Epithelial cell of proximal tubule (primary cell): ENCODE measurements around the gene EPO. TPM values are rescaled to one million over a fixed set of nuclear protein-coding genes. Genes with fewer than 3 reads are reported as not detected.
"Not testable (repeated sequence)": the region's sequence is repeated elsewhere in the genome, so short reads cannot be mapped to it uniquely, and the experiment has no call there.

Experiments
- DNase-seq: peaks from one replicate; pipeline ENCODE4 v3.0.0-alpha.2; 2011; ENCODE audit warnings: low read depth
- H3K4me3 ChIP-seq: 2 replicates; pipeline ENCODE4 v1.5.1; 2011; ENCODE audit warnings: low read depth, mild to moderate bottlenecking, low read length
- total RNA-seq: library from RNA; depleted of rRNA; stranded (reverse); fragments of >200 nt; gene quantifications from 2 replicates; pipeline ENCODE4 v1.2.3, GENCODE V29; 2015
- TF ChIP-seq, protein P1 (sequence below): conservative IDR thresholded peaks from 2 replicates; pipeline ENCODE4 v1.5.1; 2012; ENCODE audit warnings: low read depth, mild to moderate bottlenecking, low read length

The EPO gene
- total RNA-seq, 1 donor from 2014 or later: not detected

DNA sequence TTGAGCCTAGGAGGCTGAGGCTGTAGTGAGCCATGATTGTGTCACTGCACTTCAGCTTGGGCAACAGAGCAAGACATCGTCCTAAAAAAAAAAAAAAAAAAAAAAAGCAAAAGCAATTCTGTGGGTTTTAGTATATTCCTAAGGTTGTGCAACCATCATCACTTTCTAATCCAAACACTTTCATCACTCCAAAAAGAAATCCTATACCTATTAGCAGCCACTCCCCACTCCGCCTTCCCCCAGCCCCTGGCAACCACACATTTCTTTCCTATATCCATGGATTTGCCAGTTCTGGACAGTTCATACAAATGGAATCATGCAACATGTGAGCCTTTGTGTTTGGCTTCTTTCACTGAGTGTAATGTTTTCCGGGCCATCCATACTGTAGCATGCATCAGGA is 33.5 kb downstream of the EPO start:
- no peak for DNase-seq
- no peak overlapping the region for H3K4me3 ChIP-seq
- TF ChIP-seq, protein P1, sequence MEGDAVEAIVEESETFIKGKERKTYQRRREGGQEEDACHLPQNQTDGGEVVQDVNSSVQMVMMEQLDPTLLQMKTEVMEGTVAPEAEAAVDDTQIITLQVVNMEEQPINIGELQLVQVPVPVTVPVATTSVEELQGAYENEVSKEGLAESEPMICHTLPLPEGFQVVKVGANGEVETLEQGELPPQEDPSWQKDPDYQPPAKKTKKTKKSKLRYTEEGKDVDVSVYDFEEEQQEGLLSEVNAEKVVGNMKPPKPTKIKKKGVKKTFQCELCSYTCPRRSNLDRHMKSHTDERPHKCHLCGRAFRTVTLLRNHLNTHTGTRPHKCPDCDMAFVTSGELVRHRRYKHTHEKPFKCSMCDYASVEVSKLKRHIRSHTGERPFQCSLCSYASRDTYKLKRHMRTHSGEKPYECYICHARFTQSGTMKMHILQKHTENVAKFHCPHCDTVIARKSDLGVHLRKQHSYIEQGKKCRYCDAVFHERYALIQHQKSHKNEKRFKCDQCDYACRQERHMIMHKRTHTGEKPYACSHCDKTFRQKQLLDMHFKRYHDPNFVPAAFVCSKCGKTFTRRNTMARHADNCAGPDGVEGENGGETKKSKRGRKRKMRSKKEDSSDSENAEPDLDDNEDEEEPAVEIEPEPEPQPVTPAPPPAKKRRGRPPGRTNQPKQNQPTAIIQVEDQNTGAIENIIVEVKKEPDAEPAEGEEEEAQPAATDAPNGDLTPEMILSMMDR: no peak

DNA sequence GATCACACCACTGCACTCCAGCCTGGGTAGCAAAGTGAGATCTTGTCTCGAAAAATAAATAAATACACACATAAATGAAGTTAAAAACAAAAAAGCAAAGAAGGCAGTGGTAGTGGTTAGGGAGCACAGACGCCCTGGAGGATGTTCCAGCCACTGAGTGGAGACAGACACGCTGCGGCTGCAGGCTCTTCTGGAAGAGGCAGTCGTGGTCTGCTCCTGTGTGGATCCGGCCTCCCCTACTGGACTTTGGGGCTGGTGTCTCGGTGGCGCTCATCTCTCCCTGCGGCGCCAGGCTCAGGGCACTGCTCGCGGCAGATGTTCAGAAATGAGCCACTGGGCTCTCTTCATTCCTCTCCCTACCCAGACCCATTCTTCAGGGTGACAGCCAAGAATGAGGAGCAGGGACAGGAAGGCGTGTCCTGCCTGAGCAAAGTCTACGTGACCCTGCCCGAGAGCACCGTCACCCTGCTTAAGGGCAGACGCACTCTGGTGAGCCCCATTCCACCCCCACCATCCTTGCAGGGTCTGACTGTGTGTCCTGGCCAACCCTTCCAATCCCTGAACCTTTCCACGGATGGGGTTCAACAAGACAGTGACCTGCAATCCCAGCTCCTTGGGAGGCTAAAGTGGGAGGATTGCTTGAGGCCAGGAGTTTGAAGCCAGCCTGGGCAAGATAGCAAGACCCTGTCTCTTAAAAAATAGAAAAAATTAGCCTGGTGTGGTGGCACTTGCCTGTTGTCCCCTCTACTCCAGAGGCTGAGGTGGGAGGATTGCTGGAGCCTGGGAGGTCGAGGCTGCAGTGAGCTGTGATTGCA is 39.3 kb downstream of the EPO start:
- no peak overlapping the region for H3K4me3 ChIP-seq
- no peak for DNase-seq
- TF ChIP-seq, protein P1: no peak

DNA sequence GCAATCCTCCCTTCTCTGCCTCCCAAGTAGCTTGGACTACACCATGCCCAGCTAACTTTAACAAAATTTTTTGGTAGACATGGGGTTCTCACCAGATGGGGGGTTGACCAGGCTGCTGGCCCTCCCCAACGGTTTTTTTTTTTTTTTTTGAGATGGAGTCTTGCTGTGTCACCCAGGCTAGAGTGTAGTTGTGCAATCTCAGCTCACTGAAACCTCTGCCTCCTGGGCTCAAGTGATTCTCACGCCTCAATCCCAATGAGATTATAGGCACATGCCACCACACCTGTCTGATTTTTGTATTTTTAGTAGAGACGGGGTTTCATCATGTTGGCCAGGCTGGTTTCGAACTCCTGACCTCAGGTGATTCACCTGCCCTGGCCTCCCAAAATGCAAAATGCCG is 42.6 kb downstream of the EPO start:
- DNase-seq, H3K4me3 ChIP-seq: not testable (repeated sequence)

DNA sequence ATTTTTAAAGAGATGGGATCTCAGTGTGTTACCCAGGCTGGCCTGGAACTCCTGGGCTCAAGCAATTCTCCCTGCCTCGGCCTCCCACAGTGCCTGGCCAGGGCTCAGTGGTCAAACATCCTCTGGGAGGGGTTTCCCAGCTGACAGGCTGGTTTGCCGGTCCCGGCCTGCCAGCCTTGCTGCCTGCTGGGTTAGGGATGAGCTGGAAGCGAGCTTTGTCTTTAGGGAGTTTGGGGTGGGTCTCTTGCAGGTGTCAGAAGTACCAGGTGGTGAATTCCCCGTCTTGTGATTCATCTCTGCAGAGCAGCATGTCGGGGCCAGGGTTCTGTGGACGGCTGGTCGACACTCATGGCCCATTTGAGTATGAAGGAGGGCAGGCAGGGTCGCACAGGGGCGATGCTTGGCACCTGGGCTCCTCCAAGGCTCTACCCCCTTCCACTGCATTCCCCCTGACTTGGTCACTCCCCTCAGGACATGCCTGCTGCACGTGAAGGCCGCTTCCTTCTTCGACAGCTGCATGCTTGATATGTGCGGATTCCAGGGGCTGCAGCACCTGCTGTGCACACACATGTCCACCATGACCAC is 43.4 kb downstream of the EPO start:
- H3K4me3 ChIP-seq: no peak overlapping the region
- DNase-seq: no peak
- TF ChIP-seq, protein P1: no peak

DNA sequence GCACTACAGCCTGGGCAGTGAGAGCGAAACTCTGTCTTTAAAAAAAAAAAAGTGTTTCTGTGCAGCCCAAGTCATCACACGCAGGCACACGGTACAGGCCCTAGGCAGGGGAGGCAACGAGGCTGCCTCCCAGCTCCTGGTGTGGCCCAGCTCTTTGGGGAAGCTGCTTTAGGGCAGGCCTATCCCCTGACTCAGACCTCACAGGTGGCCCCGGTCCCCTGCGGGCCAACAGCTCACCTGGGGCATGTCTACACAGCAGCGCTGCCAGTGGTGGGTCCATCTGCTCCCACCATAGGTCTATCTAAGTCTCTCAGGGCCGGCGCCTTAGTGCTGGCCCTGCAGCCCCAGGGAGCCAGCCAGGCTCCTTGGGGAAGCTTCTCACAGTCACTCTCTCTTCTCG is 44.6 kb downstream of the EPO start:
- TF ChIP-seq, protein P1: no peak
- no peak for DNase-seq

DNA sequence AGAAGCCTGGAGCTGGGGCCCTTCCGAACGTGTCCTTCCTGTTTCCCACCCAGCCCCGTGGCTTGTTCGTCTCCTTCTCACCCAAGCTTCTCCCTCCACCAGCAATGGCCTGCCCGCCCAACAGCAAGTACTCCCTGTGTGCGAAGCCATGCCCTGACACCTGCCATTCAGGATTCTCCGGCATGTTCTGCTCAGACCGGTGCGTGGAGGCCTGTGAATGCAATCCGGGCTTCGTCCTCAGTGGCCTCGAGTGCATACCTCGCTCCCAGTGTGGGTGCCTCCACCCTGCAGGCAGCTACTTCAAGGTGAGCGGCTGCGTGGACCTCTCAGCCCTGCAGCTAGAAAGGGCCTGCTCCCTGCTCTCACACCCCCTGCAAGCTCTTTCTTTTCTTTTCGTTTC is 45.0 kb downstream of the EPO start:
- TF ChIP-seq, protein P1: no peak
- no peak overlapping the region for H3K4me3 ChIP-seq
- no peak for DNase-seq

More for the DNA sequence above, 44.6 kb downstream of the EPO start:
- no peak overlapping the region for H3K4me3 ChIP-seq

DNA sequence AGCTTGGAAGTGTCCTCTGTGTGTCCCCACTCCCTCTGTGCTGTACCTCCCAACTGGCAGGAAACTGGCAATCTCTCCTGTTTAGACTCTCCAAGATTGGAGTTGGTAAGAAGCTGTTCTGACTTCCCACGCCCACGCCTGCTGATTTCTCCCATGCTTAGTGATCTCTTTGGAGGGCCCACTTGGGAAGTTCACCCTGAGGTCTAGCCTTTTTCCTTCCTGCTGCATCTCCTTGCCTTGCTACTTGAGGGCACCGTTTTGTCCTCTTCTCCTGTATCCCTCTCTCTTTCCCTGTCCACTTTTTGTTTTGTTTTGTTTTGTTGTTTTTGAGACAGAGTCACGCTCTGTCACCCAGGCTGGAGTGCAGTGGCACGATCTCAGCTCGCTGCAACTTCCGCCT is 48.5 kb downstream of the EPO start:
- no peak for DNase-seq
- TF ChIP-seq, protein P1: no peak
- H3K4me3 ChIP-seq: no peak overlapping the region

Other genes with a start within 250 kb of the EPO start
- gene TSC22D4, start 241.3 kb upstream of the EPO start, total RNA-seq: 36.6 and 45.4 TPM in 2 replicates
- 0.72 and 1.2 TPM in 2 replicates for gene NYAP1, start 236.5 kb upstream of the EPO start, total RNA-seq
- gene AGFG2, start 181.3 kb upstream of the EPO start, total RNA-seq: 10.9 and 17.4 TPM in 2 replicates
- 1.7 TPM in 1 of 2 replicates, not detected in the other for gene SAP25, start 146.6 kb upstream of the EPO start, total RNA-seq
- gene LRCH4, start 134.3 kb upstream of the EPO start, total RNA-seq: 36.8 and 62.0 TPM in 2 replicates
- 0.80 and 1.0 TPM in 2 replicates for gene FBXO24, start 134.1 kb upstream of the EPO start, total RNA-seq
- 1.4 and 4.4 TPM in 2 replicates for gene PCOLCE, start 118.1 kb upstream of the EPO start, total RNA-seq
- 12.1 and 17.0 TPM in 2 replicates for gene MOSPD3, start 107.9 kb upstream of the EPO start, total RNA-seq
- gene TFR2, start 78.9 kb upstream of the EPO start, total RNA-seq: 1.1 and 5.9 TPM in 2 replicates
- gene ACTL6B, start 64.0 kb upstream of the EPO start, total RNA-seq: not detected in 2 replicates
- 245 and 295 TPM in 2 replicates for gene GNB2, start 46.7 kb upstream of the EPO start, total RNA-seq
- gene GIGYF1, start 26.2 kb upstream of the EPO start, total RNA-seq: 8.5 and 14.1 TPM in 2 replicates
- 42.7 and 79.3 TPM in 2 replicates for gene POP7, start 14.3 kb upstream of the EPO start, total RNA-seq
- not detected in 2 replicates for gene ZAN, start 13.1 kb downstream of the EPO start, total RNA-seq
- 70.3 and 99.1 TPM in 2 replicates for gene EPHB4, start 107.1 kb downstream of the EPO start, total RNA-seq
- gene SLC12A9, start 132.2 kb downstream of the EPO start, total RNA-seq: 11.4 and 18.4 TPM in 2 replicates
- 112 and 117 TPM in 2 replicates for gene TRIP6, start 146.9 kb downstream of the EPO start, total RNA-seq
- gene SRRT, start 154.6 kb downstream of the EPO start, total RNA-seq: 83.3 and 154 TPM in 2 replicates
- gene UFSP1, start 169.2 kb downstream of the EPO start, total RNA-seq: 0.58 and 4.3 TPM in 2 replicates
- gene ACHE, start 175.4 kb downstream of the EPO start, total RNA-seq: 0.51 and 3.3 TPM in 2 replicates
- gene MUC3A, start 229.1 kb downstream of the EPO start, total RNA-seq: not detected in 2 replicates
- gene MUC12, start 249.1 kb downstream of the EPO start, total RNA-seq: 1.7 TPM in 1 of 2 replicates, not detected in the other